ENCODE measurements around the gene GRIN2A.

GRCh38 chr16:10128397-10129258, 53.6 kb downstream of the GRIN2A start:
- no peak for TF ChIP-seq CTCF (conservative IDR thresholded peaks at IDR 0.05)
- TF ChIP-seq ZFX (IDR thresholded peaks at IDR 0.05) = no peak

Measured in C4-2B (cell line).